CD4-positive, CD25-positive, alpha-beta regulatory T cell (primary cell): Measurements from ENCODE around the gene ERGIC1. TPM values are rescaled to one million over a fixed set of nuclear protein-coding genes. Genes with fewer than 3 reads are reported as not detected.
"Not testable (repeated sequence)": the region's sequence is repeated elsewhere in the genome, so short reads cannot be mapped to it uniquely, and the experiment has no call there.

Source experiments
- ATAC-seq, 2 donors: fragments of 150-1000 bp; cut with Tn5 transposase; one replicate each; pipeline ENCODE4 v1.10.0; 2021; ENCODE audit warnings: low read depth in 2 of 2, moderate number of reproducible peaks in 2 of 2, moderate library complexity in 1 of 2
- DNase-seq, 3 donors: peaks; one replicate each; pipeline versions ENCODE4 v3.0.0 to v3.0.0-alpha.2; 2012 to 2022; ENCODE audit warnings: mixed read lengths in 1 of 3
- H3K27ac ChIP-seq: one replicate; pipeline ENCODE4 v1.7.0; 2013; ENCODE audit warnings: mild to moderate bottlenecking, low read length; ENCODE audit not compliant: insufficient read depth, poor library complexity, severe bottlenecking
- H3K27me3 ChIP-seq: one replicate; pipeline ENCODE4 v1.7.0; 2013; ENCODE audit warnings: low read length; ENCODE audit not compliant: control insufficient read depth, insufficient read depth
- H3K36me3 ChIP-seq: one replicate; pipeline ENCODE4 v1.7.0; 2013; ENCODE audit warnings: mild to moderate bottlenecking, low read length, moderate library complexity; ENCODE audit not compliant: control insufficient read depth, insufficient read depth
- H3K4me1 ChIP-seq: 2 replicates; pipeline ENCODE4 v1.7.0; 2013; ENCODE audit warnings: mild to moderate bottlenecking, low read length; ENCODE audit not compliant: insufficient read depth, control insufficient read depth, poor library complexity, severe bottlenecking
- H3K4me3 ChIP-seq: one replicate; pipeline ENCODE4 v1.7.0; 2013; ENCODE audit warnings: low read depth, mild to moderate bottlenecking, low read length, moderate library complexity
- H3K9me3 ChIP-seq, 2 experiments: 1 replicate in 1 of 2; 2 replicates in 1 of 2; pipeline ENCODE4 v1.7.0; 2013; ENCODE audit warnings: low read length in 2 of 2, mild to moderate bottlenecking in 1 of 2, moderate library complexity in 1 of 2; ENCODE audit not compliant: control insufficient read depth in 2 of 2
- H3K27ac Mint-ChIP-seq, 3 donors: one replicate each; pipeline ENCODE4 v1.8.0; 2020 to 2022; ENCODE audit warnings: mild to moderate bottlenecking in 3 of 3, mixed read lengths in 3 of 3, moderate library complexity in 2 of 3
- H3K27me3 Mint-ChIP-seq: one replicate; pipeline ENCODE4 v1.8.0; 2022; ENCODE audit warnings: mild to moderate bottlenecking, mixed read lengths
- H3K36me3 Mint-ChIP-seq: one replicate; pipeline ENCODE4 v1.8.0; 2020; ENCODE audit warnings: mixed read lengths
- H3K4me1 Mint-ChIP-seq, 4 donors: one replicate each; pipeline ENCODE4 v1.8.0; 2020 to 2022; ENCODE audit warnings: mixed read lengths in 4 of 4, mild to moderate bottlenecking in 1 of 4
- H3K4me3 Mint-ChIP-seq, 4 donors: one replicate each; pipeline ENCODE4 v1.8.0; 2020 to 2022; ENCODE audit warnings: mild to moderate bottlenecking in 4 of 4, mixed read lengths in 4 of 4, moderate library complexity in 3 of 4
- H3K9me3 Mint-ChIP-seq, 7 donors: one replicate each; pipeline ENCODE4 v1.8.0; 2020 to 2022; ENCODE audit warnings: mixed read lengths in 7 of 7, mild to moderate bottlenecking in 3 of 7, moderate library complexity in 2 of 7
- polyA plus RNA-seq, 4 donors: library from polyadenylated mRNA; unstranded; fragments of 300-500 nt; fragmentation: Illumina TruSeq; gene quantifications; one replicate each; pipeline ENCODE4 v1.2.3, GENCODE V29; 2021
- total RNA-seq: library from RNA; stranded (reverse); gene quantifications from one replicate; pipeline ENCODE4 v1.2.3, GENCODE V29; 2022

Gene ERGIC1
- total and polyA plus RNA-seq, 5 donors from 2014 or later: 15.7 to 58.4 (median 19.9) TPM

- no peaks in the 10 kb centered on the region for H3K4me1 ChIP-seq
- Mint-ChIP-seq H3K9me3 (no peaks in the 10 kb centered on the region), H3K27me3 (no peaks in the 10 kb centered on the region), H3K36me3 (peaks cover 29% of the 10 kb centered on the region), H3K27ac (peak overlapping the region; percentile 24 to 76 (median 48)), H3K4me1 (peaks cover 0 to 10% (median 2%) of the 10 kb centered on the region in 4 donors), H3K4me3 (no peak overlapping the region)
- H3K9me3 ChIP-seq: no peaks in the 10 kb centered on the region
- DNase-seq (no peak), ATAC-seq (no peak)
- peaks cover 20% of the 10 kb centered on the region for H3K36me3 ChIP-seq
- no peaks in the 10 kb centered on the region for H3K27me3 ChIP-seq
- no peak overlapping the region for H3K4me3 ChIP-seq
- H3K27ac ChIP-seq: no peak overlapping the region
These were observed 61.5 kb downstream of the ERGIC1 start for GRCh38 chr5:172895549-172895948.

- DNase-seq (no peak), ATAC-seq (no peak)
- Histone ChIP-seq H3K27me3 (no peaks in the 10 kb centered on the region), H3K27ac (no peak overlapping the region), H3K4me1 (no peaks in the 10 kb centered on the region), H3K36me3 (peaks cover 20% of the 10 kb centered on the region), H3K4me3 (no peak overlapping the region), H3K9me3 (no peaks in the 10 kb centered on the region)
- H3K4me3 Mint-ChIP-seq: no peak overlapping the region
- H3K27me3 Mint-ChIP-seq: no peaks in the 10 kb centered on the region
- peak overlapping the region in 2 of 3 donors; percentile 51 to 56 for H3K27ac Mint-ChIP-seq
- H3K9me3 Mint-ChIP-seq: no peaks in the 10 kb centered on the region
- peaks cover 0 to 10% (median 2%) of the 10 kb centered on the region in 4 donors for H3K4me1 Mint-ChIP-seq
- peaks cover 33% of the 10 kb centered on the region for H3K36me3 Mint-ChIP-seq
These were observed 62.4 kb downstream of the ERGIC1 start for GRCh38 chr5:172896465-172896864.

- H3K36me3 ChIP-seq: peaks cover 20% of the 10 kb centered on the region
- not testable (repeated sequence) for H3K4me1 Mint-ChIP-seq, H3K27ac ChIP-seq, H3K27me3 Mint-ChIP-seq, DNase-seq, H3K4me3 Mint-ChIP-seq, H3K9me3 ChIP-seq, ATAC-seq, H3K4me1 ChIP-seq, H3K9me3 Mint-ChIP-seq, H3K27me3 ChIP-seq
- Mint-ChIP-seq H3K27ac (peak overlapping the region; percentile 44 to 56 (median 56)), H3K36me3 (peaks cover 29% of the 10 kb centered on the region)
- peak overlapping the region; percentile 21 for H3K4me3 ChIP-seq
These were observed 63.0 kb downstream of the ERGIC1 start for GRCh38 chr5:172897067-172897466.

- H3K27ac ChIP-seq: no peak overlapping the region
- no peaks in the 10 kb centered on the region for H3K4me1 ChIP-seq
- Mint-ChIP-seq H3K36me3 (peaks cover 29% of the 10 kb centered on the region), H3K27ac (peak overlapping the region; percentile 57 to 79 (median 75)), H3K27me3 (no peaks in the 10 kb centered on the region), H3K4me1 (peaks cover 0 to 10% (median 1%) of the 10 kb centered on the region in 4 donors), H3K9me3 (no peaks in the 10 kb centered on the region), H3K4me3 (peak overlapping the region in 1 of 4 donors; percentile 61)
- H3K36me3 ChIP-seq: peaks cover 20% of the 10 kb centered on the region
- no peaks in the 10 kb centered on the region for H3K27me3 ChIP-seq
- peak overlapping the region; percentile 21 for H3K4me3 ChIP-seq
- DNase-seq (peak in 1 of 3 donors; percentile 48), ATAC-seq (no peak)
- H3K9me3 ChIP-seq: no peaks in the 10 kb centered on the region
These were observed 63.6 kb downstream of the ERGIC1 start for GRCh38 chr5:172897481-172898217.

- Mint-ChIP-seq H3K4me3 (no peak overlapping the region), H3K4me1 (peaks cover 0 to 10% (median 1%) of the 10 kb centered on the region in 4 donors), H3K9me3 (no peaks in the 10 kb centered on the region), H3K27me3 (no peaks in the 10 kb centered on the region), H3K27ac (peak overlapping the region; percentile 57 to 79 (median 75)), H3K36me3 (peaks cover 30% of the 10 kb centered on the region)
- ATAC-seq (no peak), DNase-seq (no peak)
- H3K4me3 ChIP-seq: no peak overlapping the region
- H3K4me1 ChIP-seq: no peaks in the 10 kb centered on the region
- H3K27ac ChIP-seq: no peak overlapping the region
- no peaks in the 10 kb centered on the region for H3K9me3 ChIP-seq
- H3K27me3 ChIP-seq: no peaks in the 10 kb centered on the region
- peaks cover 20% of the 10 kb centered on the region for H3K36me3 ChIP-seq
These were observed 64.3 kb downstream of the ERGIC1 start for GRCh38 chr5:172898218-172898842.

- Histone ChIP-seq H3K27me3 (no peaks in the 10 kb centered on the region), H3K4me1 (no peaks in the 10 kb centered on the region), H3K9me3 (no peaks in the 10 kb centered on the region), H3K36me3 (peaks cover 20% of the 10 kb centered on the region), H3K4me3 (no peak overlapping the region), H3K27ac (no peak overlapping the region)
- ATAC-seq (no peak), DNase-seq (no peak)
- H3K27me3 Mint-ChIP-seq: no peaks in the 10 kb centered on the region
- peaks cover 35% of the 10 kb centered on the region for H3K36me3 Mint-ChIP-seq
- no peak overlapping the region for H3K4me3 Mint-ChIP-seq
- H3K9me3 Mint-ChIP-seq: no peaks in the 10 kb centered on the region
- H3K4me1 Mint-ChIP-seq: peaks cover 0 to 10% (median 1%) of the 10 kb centered on the region in 4 donors
- H3K27ac Mint-ChIP-seq: peak overlapping the region in 2 of 3 donors; percentile 30 to 60
These were observed 64.9 kb downstream of the ERGIC1 start for GRCh38 chr5:172898843-172899369.

- ATAC-seq: no peak
- Mint-ChIP-seq H3K4me1 (peaks cover 0 to 10% (median 1%) of the 10 kb centered on the region in 4 donors), H3K9me3 (no peaks in the 10 kb centered on the region), H3K36me3 (peaks cover 35% of the 10 kb centered on the region), H3K27ac (no peak overlapping the region), H3K4me3 (no peak overlapping the region), H3K27me3 (no peaks in the 10 kb centered on the region)
- H3K4me1 ChIP-seq: no peaks in the 10 kb centered on the region
- H3K9me3 ChIP-seq: no peaks in the 10 kb centered on the region
- no peaks in the 10 kb centered on the region for H3K27me3 ChIP-seq
- H3K4me3 ChIP-seq: no peak overlapping the region
- peaks cover 20% of the 10 kb centered on the region for H3K36me3 ChIP-seq
- no peak for DNase-seq
- H3K27ac ChIP-seq: no peak overlapping the region
These were observed 65.4 kb downstream of the ERGIC1 start for GRCh38 chr5:172899436-172899835.
